Gastrocnemius medialis (tissue), 4 donors: ENCODE data around the gene FGF22.

Experiments
- CTCF ChIP-seq, 5 experiments: fragments of 450-650 bp in 3 of 5; fragments of 200-600 bp in 2 of 5; sonication (generic) in 2 of 5; IDR thresholded peaks in 4 of 5; conservative IDR thresholded peaks in 1 of 5; 1 replicate in 4 of 5; 2 replicates in 1 of 5; pipeline ENCODE4 v1.5.1; 2016 to 2019; ENCODE audit warnings: antibody characterized with exemption in 5 of 5, mild to moderate bottlenecking in 3 of 5, moderate library complexity in 3 of 5
- POLR2A ChIP-seq, 2 donors: fragments of 450-650 bp; IDR thresholded peaks; one replicate each; pipeline ENCODE4 v1.6.1; 2017; ENCODE audit warnings: antibody characterized with exemption in 2 of 2, mild to moderate bottlenecking in 2 of 2, moderate library complexity in 2 of 2

- no peak for TF ChIP-seq CTCF (IDR thresholded peaks at IDR 0.05 in 4 of 5, conservative IDR thresholded peaks at IDR 0.05 in 1 of 5)
- TF ChIP-seq POLR2A (IDR thresholded peaks at IDR 0.05), result no peak
Observed at GRCh38 chr19:595326-596262, 44.1 kb upstream of the FGF22 start.
